Transverse colon (tissue), 4 donors: ENCODE measurements around the gene PROSER2.

Experiments used
- POLR2AphosphoS5 ChIP-seq, 3 donors: sonication (generic); formaldehyde crosslinking; IDR thresholded peaks; one replicate each; pipeline ENCODE4 v1.6.1; 2016; ENCODE audit warnings: antibody characterized with exemption in 3 of 3
- TF ChIP-seq, protein P1 (sequence below), 5 experiments: fragments of 200-600 bp in 3 of 5; fragments of 450-650 bp in 2 of 5; sonication (generic) in 3 of 5; IDR thresholded peaks; 1 replicate in 2 of 5; 2 replicates in 3 of 5; pipeline ENCODE4 v1.5.1; 2016 to 2017; ENCODE audit warnings: antibody characterized with exemption in 5 of 5, inconsistent platforms in 3 of 5, mild to moderate bottlenecking in 2 of 5, moderate library complexity in 1 of 5

- TF ChIP-seq POLR2AphosphoS5 (IDR thresholded peaks at IDR 0.05) = no peak
- TF ChIP-seq, protein P1, sequence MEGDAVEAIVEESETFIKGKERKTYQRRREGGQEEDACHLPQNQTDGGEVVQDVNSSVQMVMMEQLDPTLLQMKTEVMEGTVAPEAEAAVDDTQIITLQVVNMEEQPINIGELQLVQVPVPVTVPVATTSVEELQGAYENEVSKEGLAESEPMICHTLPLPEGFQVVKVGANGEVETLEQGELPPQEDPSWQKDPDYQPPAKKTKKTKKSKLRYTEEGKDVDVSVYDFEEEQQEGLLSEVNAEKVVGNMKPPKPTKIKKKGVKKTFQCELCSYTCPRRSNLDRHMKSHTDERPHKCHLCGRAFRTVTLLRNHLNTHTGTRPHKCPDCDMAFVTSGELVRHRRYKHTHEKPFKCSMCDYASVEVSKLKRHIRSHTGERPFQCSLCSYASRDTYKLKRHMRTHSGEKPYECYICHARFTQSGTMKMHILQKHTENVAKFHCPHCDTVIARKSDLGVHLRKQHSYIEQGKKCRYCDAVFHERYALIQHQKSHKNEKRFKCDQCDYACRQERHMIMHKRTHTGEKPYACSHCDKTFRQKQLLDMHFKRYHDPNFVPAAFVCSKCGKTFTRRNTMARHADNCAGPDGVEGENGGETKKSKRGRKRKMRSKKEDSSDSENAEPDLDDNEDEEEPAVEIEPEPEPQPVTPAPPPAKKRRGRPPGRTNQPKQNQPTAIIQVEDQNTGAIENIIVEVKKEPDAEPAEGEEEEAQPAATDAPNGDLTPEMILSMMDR (IDR thresholded peaks at IDR 0.05) = no peak
Observed at GRCh38 chr10:11871466-11871865, 48.3 kb downstream of the PROSER2 start.
